PC-3 (cell line): ENCODE results near the gene COL16A1. TPM values are rescaled to one million over a fixed set of nuclear protein-coding genes. Genes with fewer than 3 reads are reported as not detected.

Source experiments
- ATAC-seq: fragments of 200-7000 bp; cut with Tn5 transposase; 2 replicates; pipeline ENCODE4 v1.9.1; 2020; ENCODE audit warnings: mild to moderate bottlenecking, moderate library complexity
- BruUV-seq: library from RNA; stranded (reverse); fragments of 400-500 nt; replicated peaks from 2 replicates; lab custom pipeline; 2021; lab: Mats Ljungman, UMichigan
- CTCF ChIA-PET: fragments of 300-600 bp; sonication (Branson Sonifier 250); formaldehyde crosslinking; loops from one replicate; lab custom pipeline; 2022; ENCODE audit warnings: antibody characterized with exemption; lab: Charles Lee
- POLR2A ChIA-PET: fragments of 300-600 bp; sonication (Branson Sonifier 250); formaldehyde crosslinking; loops from one replicate; lab custom pipeline; 2022; ENCODE audit warnings: antibody characterized with exemption; ENCODE audit not compliant: unreplicated experiment; lab: Charles Lee
- DNase-seq: peaks from one replicate; pipeline ENCODE4 v3.0.0-alpha.2; 2015
- H2AFZ ChIP-seq: fragments of 300-600 bp; sonication (generic); 2 replicates; pipeline ENCODE4 v1.6.0; 2016; ENCODE audit warnings: antibody characterized with exemption, low read length
- H3F3A ChIP-seq: fragments of 300-600 bp; sonication (generic); one replicate; pipeline ENCODE4 v1.6.0; 2017; ENCODE audit warnings: antibody characterized with exemption, low read length, control low read depth, mild to moderate bottlenecking; ENCODE audit not compliant: unreplicated experiment
- H3K27ac ChIP-seq: fragments of 300-600 bp; sonication (generic); 2 replicates; pipeline ENCODE4 v1.5.1; 2016; ENCODE audit warnings: mild to moderate bottlenecking, low read length
- H3K27me3 ChIP-seq: fragments of 300-600 bp; sonication (generic); 2 replicates; pipeline ENCODE4 v1.6.1; 2016; ENCODE audit warnings: low read length, mixed read lengths
- H3K36me3 ChIP-seq: fragments of 300-600 bp; sonication (generic); 2 replicates; pipeline ENCODE4 v1.6.1; 2016; ENCODE audit warnings: low read depth, mixed run types, low read length, mixed read lengths
- H3K4me1 ChIP-seq: fragments of 300-600 bp; sonication (generic); 2 replicates; pipeline ENCODE4 v1.5.1; 2016; ENCODE audit warnings: low read length; ENCODE audit not compliant: insufficient read depth
- H3K4me2 ChIP-seq: fragments of 300-600 bp; sonication (generic); 2 replicates; pipeline ENCODE4 v1.6.0; 2016; ENCODE audit warnings: low read length
- H3K4me3 ChIP-seq: fragments of 300-600 bp; sonication (generic); 2 replicates; pipeline ENCODE4 v1.5.1; 2016; ENCODE audit warnings: mild to moderate bottlenecking, low read length, mixed read lengths
- H3K79me2 ChIP-seq: fragments of 300-600 bp; sonication (generic); 2 replicates; pipeline ENCODE4 v1.6.1; 2017; ENCODE audit warnings: low read length, mixed read lengths
- H3K9ac ChIP-seq: fragments of 300-600 bp; sonication (generic); 2 replicates; pipeline ENCODE4 v1.6.0; 2016; ENCODE audit warnings: mild to moderate bottlenecking, low read length
- H3K9me2 ChIP-seq: fragments of 300-600 bp; sonication (generic); replicated peaks from 2 replicates; pipeline ENCODE4 v1.6.1; 2016; ENCODE audit warnings: mixed run types, low read length, mixed read lengths
- H3K9me3 ChIP-seq: fragments of 300-600 bp; sonication (generic); 2 replicates; pipeline ENCODE4 v1.6.1; 2016; ENCODE audit warnings: low read length, mixed read lengths
- H4K20me1 ChIP-seq: fragments of 300-600 bp; sonication (generic); 2 replicates; pipeline ENCODE4 v1.6.1; 2016; ENCODE audit warnings: low read length, mixed read lengths
- EZH2 ChIP-seq: fragments of 300-600 bp; sonication (generic); IDR thresholded peaks from one replicate; pipeline ENCODE4 v1.6.1; 2017; ENCODE audit warnings: antibody characterized with exemption, mild to moderate bottlenecking, low read length; ENCODE audit not compliant: unreplicated experiment
- EZH2phosphoT487 ChIP-seq: fragments of 300-600 bp; sonication (generic); IDR thresholded peaks from 2 replicates; pipeline ENCODE4 v1.6.1; 2018; ENCODE audit warnings: mild to moderate bottlenecking, antibody characterized with exemption, low read length, borderline replicate concordance
- intact Hi-C: fragments of 100-400 bp; cut with micrococcal nuclease; formaldehyde crosslinking; loops from 2 replicates; pipeline ENCODE4 v1.9.0; 2023
- total RNA-seq: library from RNA; depleted of rRNA; stranded (reverse); fragments of >200 nt; gene quantifications from 2 replicates; pipeline ENCODE4 v1.2.3, GENCODE V29; 2014
- TF ChIP-seq, protein P1 (sequence below): fragments of 300-600 bp; sonication (generic); conservative IDR thresholded peaks from 2 replicates; pipeline ENCODE4 v1.5.1; 2017; ENCODE audit warnings: antibody characterized with exemption, low read depth, mild to moderate bottlenecking, low read length

The COL16A1 gene
- total RNA-seq, 1 experiment from 2014 or later: 5.0 TPM

- H3K36me3 ChIP-seq: no peaks in the 10 kb centered on the region
- POLR2A ChIA-PET: no interaction called here
- no peak for ATAC-seq
Observed at GRCh38 chr1:31651766-31652165, 52.1 kb downstream of the COL16A1 start.

DNA sequence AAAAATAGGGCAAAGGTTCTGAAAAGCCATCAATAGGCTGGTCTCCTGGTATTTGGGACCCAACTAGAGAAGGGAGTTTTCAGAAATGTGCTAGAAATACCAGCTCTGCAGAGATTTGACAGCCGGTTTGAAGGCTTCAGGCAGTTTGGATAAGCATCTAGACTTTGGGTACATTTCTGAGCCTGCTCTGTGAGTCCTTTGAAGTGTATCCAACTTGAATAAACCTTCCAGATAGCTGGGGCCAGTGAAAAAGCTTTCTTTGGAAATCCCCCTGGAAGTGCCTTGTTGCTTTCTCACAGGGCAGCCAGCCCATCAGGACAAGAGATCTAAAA, 52.8 kb downstream of the COL16A1 start:
- Histone ChIP-seq H3K9me3 (no peaks in the 10 kb centered on the region), H3K9ac (no peak overlapping the region), H3F3A (no peaks in the 10 kb centered on the region), H3K9me2 (no peaks in the 10 kb centered on the region), H3K4me3 (no peak overlapping the region), H3K4me1 (no peaks in the 10 kb centered on the region), H3K4me2 (no peak overlapping the region), H2AFZ (no peak overlapping the region), H3K36me3 (no peaks in the 10 kb centered on the region), H3K79me2 (no peaks in the 10 kb centered on the region), H3K27me3 (no peaks in the 10 kb centered on the region), H4K20me1 (no peaks in the 10 kb centered on the region), H3K27ac (no peak overlapping the region)
- ATAC-seq (no peak), DNase-seq (no peak)
- CTCF ChIA-PET: no interaction called here
- POLR2A ChIA-PET: no interaction called here
- intact Hi-C loops: no loop called here
- no peak for TF ChIP-seq EZH2phosphoT487
- no TSS peak for BruUV-seq

More at GRCh38 chr1:31651766-31652165, 52.1 kb downstream of the COL16A1 start:
- H3K4me1 ChIP-seq: no peaks in the 10 kb centered on the region
- no peaks in the 10 kb centered on the region for H3K79me2 ChIP-seq
- BruUV-seq: no TSS peak
- no peak overlapping the region for H3K9ac ChIP-seq
- intact Hi-C loops: no loop called here
- no peaks in the 10 kb centered on the region for H3F3A ChIP-seq
- H3K9me3 ChIP-seq: no peaks in the 10 kb centered on the region
- no peaks in the 10 kb centered on the region for H3K9me2 ChIP-seq
- H4K20me1 ChIP-seq: no peaks in the 10 kb centered on the region
- H3K4me3 ChIP-seq: no peak overlapping the region
- TF ChIP-seq EZH2: no peak
- TF ChIP-seq, protein P1, sequence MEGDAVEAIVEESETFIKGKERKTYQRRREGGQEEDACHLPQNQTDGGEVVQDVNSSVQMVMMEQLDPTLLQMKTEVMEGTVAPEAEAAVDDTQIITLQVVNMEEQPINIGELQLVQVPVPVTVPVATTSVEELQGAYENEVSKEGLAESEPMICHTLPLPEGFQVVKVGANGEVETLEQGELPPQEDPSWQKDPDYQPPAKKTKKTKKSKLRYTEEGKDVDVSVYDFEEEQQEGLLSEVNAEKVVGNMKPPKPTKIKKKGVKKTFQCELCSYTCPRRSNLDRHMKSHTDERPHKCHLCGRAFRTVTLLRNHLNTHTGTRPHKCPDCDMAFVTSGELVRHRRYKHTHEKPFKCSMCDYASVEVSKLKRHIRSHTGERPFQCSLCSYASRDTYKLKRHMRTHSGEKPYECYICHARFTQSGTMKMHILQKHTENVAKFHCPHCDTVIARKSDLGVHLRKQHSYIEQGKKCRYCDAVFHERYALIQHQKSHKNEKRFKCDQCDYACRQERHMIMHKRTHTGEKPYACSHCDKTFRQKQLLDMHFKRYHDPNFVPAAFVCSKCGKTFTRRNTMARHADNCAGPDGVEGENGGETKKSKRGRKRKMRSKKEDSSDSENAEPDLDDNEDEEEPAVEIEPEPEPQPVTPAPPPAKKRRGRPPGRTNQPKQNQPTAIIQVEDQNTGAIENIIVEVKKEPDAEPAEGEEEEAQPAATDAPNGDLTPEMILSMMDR: no peak
- no peak for TF ChIP-seq EZH2phosphoT487
- H3K4me2 ChIP-seq: no peak overlapping the region
- no peak overlapping the region for H3K27ac ChIP-seq
- CTCF ChIA-PET: no interaction called here
- no peaks in the 10 kb centered on the region for H3K27me3 ChIP-seq
- no peak overlapping the region for H2AFZ ChIP-seq
- no peak for DNase-seq

DNA sequence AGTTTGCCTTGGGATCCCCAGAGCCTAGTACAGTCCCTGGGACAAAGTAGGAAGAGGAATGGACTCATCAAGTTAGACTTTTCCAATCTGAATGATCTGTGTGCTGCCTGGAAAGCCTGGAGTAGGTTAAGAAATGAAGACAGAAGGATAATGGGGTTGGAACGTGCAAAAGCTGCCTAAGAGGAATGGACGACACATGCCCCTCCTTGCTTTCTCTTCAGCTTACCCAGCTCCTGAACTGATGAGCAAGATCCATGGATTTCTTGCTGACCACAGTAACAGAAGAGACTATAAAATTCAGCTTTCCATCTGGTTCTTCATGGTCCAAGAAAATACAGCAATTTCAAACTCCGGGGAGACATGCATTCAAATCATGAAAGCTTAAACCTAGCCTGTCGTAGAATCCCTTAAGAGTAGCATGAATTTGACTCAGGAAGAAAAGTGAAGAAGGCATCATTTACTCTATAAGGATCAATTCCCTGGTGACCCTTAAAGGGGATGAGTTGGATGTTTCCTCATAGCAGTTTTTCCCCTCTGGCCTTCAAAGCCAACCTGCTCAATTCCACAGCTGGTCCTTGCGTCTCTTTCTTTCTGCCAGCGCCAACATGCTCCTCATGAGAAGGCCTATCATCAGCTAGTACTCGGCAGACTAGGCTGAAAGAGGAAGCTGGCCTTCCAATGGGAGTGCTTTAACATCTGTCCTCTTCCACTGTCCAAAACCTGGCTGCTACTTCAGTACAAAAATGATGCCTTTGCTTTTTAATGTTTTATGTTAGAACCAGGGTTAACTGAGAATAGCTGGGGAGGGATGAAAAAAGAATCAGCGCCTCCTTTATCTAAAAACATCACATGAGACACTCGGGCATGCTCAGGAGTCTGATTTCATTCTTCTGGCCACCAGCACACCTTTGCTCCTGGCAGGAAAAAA, 53.4 kb downstream of the COL16A1 start:
- Histone ChIP-seq H3K79me2 (no peaks in the 10 kb centered on the region), H3F3A (no peaks in the 10 kb centered on the region), H3K4me1 (peaks cover 2% of the 10 kb centered on the region; the same call in 1 of the 2 replicates), H3K9me3 (no peaks in the 10 kb centered on the region), H3K9ac (no peak overlapping the region), H3K4me2 (no peak overlapping the region), H3K27ac (no peak overlapping the region), H3K36me3 (no peaks in the 10 kb centered on the region), H3K27me3 (no peaks in the 10 kb centered on the region), H2AFZ (no peak overlapping the region), H3K9me2 (no peaks in the 10 kb centered on the region), H4K20me1 (no peaks in the 10 kb centered on the region), H3K4me3 (no peak overlapping the region)
- intact Hi-C loops: no loop called here
- BruUV-seq: no TSS peak
- CTCF ChIA-PET: no interaction called here
- DNase-seq (no peak), ATAC-seq (no peak)
- TF ChIP-seq, protein P1: no peak
- TF ChIP-seq EZH2 (no peak), EZH2phosphoT487 (no peak)
- POLR2A ChIA-PET: no interaction called here
